Mononuclear cell (primary cell): ENCODE data around the gene TMEM270. TPM values are rescaled to one million over a fixed set of nuclear protein-coding genes. Genes with fewer than 3 reads are reported as not detected.
"Not testable (repeated sequence)": the region's sequence is repeated elsewhere in the genome, so short reads cannot be mapped to it uniquely, and the experiment has no call there.

Experiments used
- H3K27me3 ChIP-seq: 2 replicates; pipeline ENCODE4 v1.6.0; 2011; ENCODE audit warnings: low read length, control low read depth; ENCODE audit not compliant: insufficient read depth
- H3K4me1 ChIP-seq: 2 replicates; pipeline ENCODE4 v1.5.1; 2011; ENCODE audit warnings: mild to moderate bottlenecking, low read length, control low read depth; ENCODE audit not compliant: insufficient read depth
- H3K4me3 ChIP-seq: 2 replicates; pipeline ENCODE4 v1.5.1; 2011; ENCODE audit warnings: mild to moderate bottlenecking, low read length, moderate library complexity
- H3K9me3 ChIP-seq: 2 replicates; pipeline ENCODE4 v1.5.1; 2011; ENCODE audit warnings: low read depth, mild to moderate bottlenecking, control low read depth, low read length
- total RNA-seq: library from RNA; depleted of rRNA; stranded (reverse); fragments of >200 nt; gene quantifications from one replicate; pipeline ENCODE4 v1.2.3, GENCODE V29; 2012

The TMEM270 gene
- total RNA-seq, 1 donor, result not detected

GRCh38 chr7:73865738-73866445, 4.9 kb downstream of the TMEM270 start:
- H3K4me1 ChIP-seq, result no peaks in the 10 kb centered on the region
- H3K27me3 ChIP-seq, result no peaks in the 10 kb centered on the region

GRCh38 chr7:73866446-73866767, 5.4 kb downstream of the TMEM270 start:
- H3K27me3 ChIP-seq, result no peaks in the 10 kb centered on the region
- no peaks in the 10 kb centered on the region for H3K4me1 ChIP-seq
- H3K4me3 ChIP-seq, result no peak overlapping the region

More at GRCh38 chr7:73865738-73866445, 4.9 kb downstream of the TMEM270 start:
- H3K4me3 ChIP-seq, result no peak overlapping the region
- no peaks in the 10 kb centered on the region for H3K9me3 ChIP-seq

GRCh38 chr7:73869011-73869798, 8.2 kb downstream of the TMEM270 start:
- H3K4me1 ChIP-seq, result no peaks in the 10 kb centered on the region

More at GRCh38 chr7:73866446-73866767, 5.4 kb downstream of the TMEM270 start:
- H3K9me3 ChIP-seq, result no peaks in the 10 kb centered on the region

GRCh38 chr7:73870041-73870492, 9.1 kb downstream of the TMEM270 start:
- Histone ChIP-seq H3K9me3 (no peaks in the 10 kb centered on the region), H3K4me1 (no peaks in the 10 kb centered on the region), H3K27me3 (no peaks in the 10 kb centered on the region), H3K4me3 (no peak overlapping the region)

More at GRCh38 chr7:73869011-73869798, 8.2 kb downstream of the TMEM270 start:
- Histone ChIP-seq H3K9me3 (no peaks in the 10 kb centered on the region), H3K27me3 (no peaks in the 10 kb centered on the region), H3K4me3 (no peak overlapping the region)

GRCh38 chr7:73871163-73872011, 10.4 kb downstream of the TMEM270 start:
- no peaks in the 10 kb centered on the region for H3K27me3 ChIP-seq
- no peak overlapping the region for H3K4me3 ChIP-seq
- no peaks in the 10 kb centered on the region for H3K9me3 ChIP-seq
- H3K4me1 ChIP-seq, result no peaks in the 10 kb centered on the region

GRCh38 chr7:73872056-73872908, 11.3 kb downstream of the TMEM270 start:
- no peaks in the 10 kb centered on the region for H3K27me3 ChIP-seq
- H3K4me3 ChIP-seq, result no peak overlapping the region
- no peaks in the 10 kb centered on the region for H3K9me3 ChIP-seq
- H3K4me1 ChIP-seq, result no peaks in the 10 kb centered on the region

- Histone ChIP-seq H3K4me3 (no peak overlapping the region), H3K27me3 (no peaks in the 10 kb centered on the region), H3K9me3 (no peaks in the 10 kb centered on the region), H3K4me1 (no peaks in the 10 kb centered on the region)
These were observed 15.4 kb downstream of the TMEM270 start for GRCh38 chr7:73876361-73876760.

- Histone ChIP-seq H3K27me3 (no peaks in the 10 kb centered on the region), H3K4me1 (no peaks in the 10 kb centered on the region), H3K9me3 (no peaks in the 10 kb centered on the region), H3K4me3 (no peak overlapping the region)
These were observed 16.0 kb downstream of the TMEM270 start for GRCh38 chr7:73876973-73877372.

- Histone ChIP-seq H3K4me1 (no peaks in the 10 kb centered on the region), H3K9me3 (no peaks in the 10 kb centered on the region), H3K27me3 (no peaks in the 10 kb centered on the region), H3K4me3 (no peak overlapping the region)
These were observed 19.2 kb downstream of the TMEM270 start for GRCh38 chr7:73879977-73880681.

- Histone ChIP-seq H3K9me3 (no peaks in the 10 kb centered on the region), H3K4me3 (no peak overlapping the region), H3K4me1 (no peaks in the 10 kb centered on the region), H3K27me3 (no peaks in the 10 kb centered on the region)
These were observed 19.9 kb downstream of the TMEM270 start for GRCh38 chr7:73880755-73881328.

- no peak overlapping the region for H3K4me3 ChIP-seq
- H3K4me1 ChIP-seq, result no peaks in the 10 kb centered on the region
- H3K27me3 ChIP-seq, result peaks cover 4% of the 10 kb centered on the region
- H3K9me3 ChIP-seq, result no peaks in the 10 kb centered on the region
These were observed 20.5 kb downstream of the TMEM270 start for GRCh38 chr7:73881352-73882046.

- H3K9me3 ChIP-seq, result no peaks in the 10 kb centered on the region
- peaks cover 9% of the 10 kb centered on the region for H3K27me3 ChIP-seq
- no peaks in the 10 kb centered on the region for H3K4me1 ChIP-seq
- no peak overlapping the region for H3K4me3 ChIP-seq
These were observed 21.1 kb downstream of the TMEM270 start for GRCh38 chr7:73882047-73882402.

GRCh38 chr7:73884867-73885422, 24.0 kb downstream of the TMEM270 start:
- not testable (repeated sequence) for H3K27me3 ChIP-seq, H3K4me1 ChIP-seq, H3K4me3 ChIP-seq, H3K9me3 ChIP-seq
